OCI-LY7 (cell line): ENCODE data around the gene CERS6.
"Not testable (repeated sequence)": the region's sequence is repeated elsewhere in the genome, so short reads cannot be mapped to it uniquely, and the experiment has no call there.

Experiments
- EZH2phosphoT487 ChIP-seq: fragments of 200-600 bp; sonication (generic); IDR thresholded peaks from 2 replicates; pipeline ENCODE4 v1.6.1; 2018; ENCODE audit warnings: low read depth, borderline replicate concordance, mild to moderate bottlenecking, mixed run types, antibody characterized with exemption, low read length, moderate library complexity, mixed read lengths
- TF ChIP-seq, protein P1 (sequence below): fragments of 200-600 bp; sonication (generic); conservative IDR thresholded peaks from 2 replicates; pipeline ENCODE4 v1.5.1; 2014; ENCODE audit warnings: mild to moderate bottlenecking, antibody characterized with exemption, low read length, moderate library complexity, mixed read lengths

DNA sequence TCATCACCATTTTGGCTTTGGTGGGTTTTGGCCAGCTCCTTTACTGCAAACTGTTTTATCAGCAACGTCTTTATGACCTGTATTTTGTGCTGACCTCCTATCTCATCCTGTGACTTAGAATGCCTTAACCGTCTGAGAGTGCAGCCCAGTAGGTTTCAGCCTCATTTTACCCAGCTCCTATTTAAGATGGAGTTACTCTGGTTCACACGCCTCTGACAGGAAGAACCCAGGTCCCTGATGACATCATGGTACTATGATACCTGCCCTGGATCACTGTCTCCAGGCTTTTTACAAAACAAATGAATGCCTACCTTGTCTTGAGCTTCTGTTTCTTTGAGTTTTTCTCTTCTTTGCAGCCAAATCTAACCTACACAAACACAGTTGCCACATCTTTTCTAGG lies 208.6 kb downstream of the CERS6 start:
- TF ChIP-seq, protein P1, sequence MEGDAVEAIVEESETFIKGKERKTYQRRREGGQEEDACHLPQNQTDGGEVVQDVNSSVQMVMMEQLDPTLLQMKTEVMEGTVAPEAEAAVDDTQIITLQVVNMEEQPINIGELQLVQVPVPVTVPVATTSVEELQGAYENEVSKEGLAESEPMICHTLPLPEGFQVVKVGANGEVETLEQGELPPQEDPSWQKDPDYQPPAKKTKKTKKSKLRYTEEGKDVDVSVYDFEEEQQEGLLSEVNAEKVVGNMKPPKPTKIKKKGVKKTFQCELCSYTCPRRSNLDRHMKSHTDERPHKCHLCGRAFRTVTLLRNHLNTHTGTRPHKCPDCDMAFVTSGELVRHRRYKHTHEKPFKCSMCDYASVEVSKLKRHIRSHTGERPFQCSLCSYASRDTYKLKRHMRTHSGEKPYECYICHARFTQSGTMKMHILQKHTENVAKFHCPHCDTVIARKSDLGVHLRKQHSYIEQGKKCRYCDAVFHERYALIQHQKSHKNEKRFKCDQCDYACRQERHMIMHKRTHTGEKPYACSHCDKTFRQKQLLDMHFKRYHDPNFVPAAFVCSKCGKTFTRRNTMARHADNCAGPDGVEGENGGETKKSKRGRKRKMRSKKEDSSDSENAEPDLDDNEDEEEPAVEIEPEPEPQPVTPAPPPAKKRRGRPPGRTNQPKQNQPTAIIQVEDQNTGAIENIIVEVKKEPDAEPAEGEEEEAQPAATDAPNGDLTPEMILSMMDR = not testable (repeated sequence)
- TF ChIP-seq EZH2phosphoT487 = not testable (repeated sequence)
